Upper lobe of left lung (tissue), 4 donors: ENCODE data around the gene ADPGK.

Experiments
- POLR2A ChIP-seq, 4 donors: fragments of 450-650 bp; IDR thresholded peaks; one replicate each; pipeline ENCODE4 v1.5.1; 2016 to 2017; ENCODE audit warnings: antibody characterized with exemption in 4 of 4, mild to moderate bottlenecking in 2 of 4
- TF ChIP-seq, protein P1 (sequence below), 6 experiments: fragments of 450-650 bp in 4 of 6; fragments of 200-600 bp in 2 of 6; sonication (generic) in 2 of 6; IDR thresholded peaks; one replicate each; pipeline ENCODE4 v1.5.1; 2016 to 2019; ENCODE audit warnings: antibody characterized with exemption in 6 of 6

DNA sequence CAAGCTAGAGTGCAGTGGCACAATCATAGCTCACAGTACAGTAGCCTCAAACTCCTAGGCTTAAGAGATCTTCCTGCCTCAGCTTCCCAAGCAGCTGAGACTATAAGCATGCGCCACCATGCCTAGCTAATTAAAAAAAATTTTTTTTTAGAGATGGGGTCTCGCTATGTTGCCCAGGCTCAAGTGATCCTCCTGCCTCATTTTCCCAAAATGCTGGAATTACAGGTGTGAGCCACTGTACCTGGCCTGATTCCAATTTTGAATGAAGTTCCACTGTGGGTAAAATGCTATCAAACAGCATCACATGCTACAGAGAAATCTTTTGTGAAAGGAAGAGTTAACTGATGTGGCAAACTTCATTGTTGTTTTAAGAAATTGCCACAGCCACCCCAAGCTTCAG is 17.5 kb downstream of the ADPGK start:
- TF ChIP-seq, protein P1, sequence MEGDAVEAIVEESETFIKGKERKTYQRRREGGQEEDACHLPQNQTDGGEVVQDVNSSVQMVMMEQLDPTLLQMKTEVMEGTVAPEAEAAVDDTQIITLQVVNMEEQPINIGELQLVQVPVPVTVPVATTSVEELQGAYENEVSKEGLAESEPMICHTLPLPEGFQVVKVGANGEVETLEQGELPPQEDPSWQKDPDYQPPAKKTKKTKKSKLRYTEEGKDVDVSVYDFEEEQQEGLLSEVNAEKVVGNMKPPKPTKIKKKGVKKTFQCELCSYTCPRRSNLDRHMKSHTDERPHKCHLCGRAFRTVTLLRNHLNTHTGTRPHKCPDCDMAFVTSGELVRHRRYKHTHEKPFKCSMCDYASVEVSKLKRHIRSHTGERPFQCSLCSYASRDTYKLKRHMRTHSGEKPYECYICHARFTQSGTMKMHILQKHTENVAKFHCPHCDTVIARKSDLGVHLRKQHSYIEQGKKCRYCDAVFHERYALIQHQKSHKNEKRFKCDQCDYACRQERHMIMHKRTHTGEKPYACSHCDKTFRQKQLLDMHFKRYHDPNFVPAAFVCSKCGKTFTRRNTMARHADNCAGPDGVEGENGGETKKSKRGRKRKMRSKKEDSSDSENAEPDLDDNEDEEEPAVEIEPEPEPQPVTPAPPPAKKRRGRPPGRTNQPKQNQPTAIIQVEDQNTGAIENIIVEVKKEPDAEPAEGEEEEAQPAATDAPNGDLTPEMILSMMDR (IDR thresholded peaks at IDR 0.05): no peak
- no peak for TF ChIP-seq POLR2A (IDR thresholded peaks at IDR 0.05)
